ENCODE data around the gene MTG2. TPM values are rescaled to one million over a fixed set of nuclear protein-coding genes. Genes with fewer than 3 reads are reported as not detected.

Gene MTG2
- polyA plus RNA-seq, 2 donors = 19.4 to 25.4 TPM

GRCh38 chr20:62198931-62199330 lies 16.1 kb downstream of the MTG2 start:
- peaks cover 21 to 27% of the 10 kb centered on the region in 2 donors for H3K36me3 ChIP-seq (ENCODE audit: control insufficient read depth in 2 of 2, insufficient read depth in 2 of 2, low read length in 1 of 2)
- 97 to 98% methylated on average over 18 of the region's 18 CpGs for WGBS, 2 donors
- H3K4me3 ChIP-seq (ENCODE audit: low read depth in 1 of 2, low read length in 2 of 2) = no peak overlapping the region
- H3K9me3 ChIP-seq (ENCODE audit: control insufficient read depth in 2 of 2, insufficient read depth in 1 of 2, low read depth in 1 of 2, low read length in 1 of 2) = peaks cover 0 to 4% of the 10 kb centered on the region in 2 donors
- no peaks in the 10 kb centered on the region for H3K27me3 ChIP-seq (ENCODE audit: control insufficient read depth in 1 of 2, insufficient read depth in 2 of 2, low read length in 2 of 2)
- no peak overlapping the region for H3K27ac ChIP-seq (ENCODE audit: low read depth in 2 of 2, low read length in 1 of 2)
- no peaks in the 10 kb centered on the region for H3K4me1 ChIP-seq (ENCODE audit: control insufficient read depth in 2 of 2, insufficient read depth in 2 of 2, low read length in 1 of 2)

GRCh38 chr20:62200491-62201172 lies 17.8 kb downstream of the MTG2 start:
- Histone ChIP-seq H3K27me3 (ENCODE audit: control insufficient read depth in 1 of 2, insufficient read depth in 2 of 2, low read length in 2 of 2) (no peaks in the 10 kb centered on the region), H3K4me3 (ENCODE audit: low read depth in 1 of 2, low read length in 2 of 2) (no peak overlapping the region), H3K36me3 (ENCODE audit: control insufficient read depth in 2 of 2, insufficient read depth in 2 of 2, low read length in 1 of 2) (peaks cover 21 to 27% of the 10 kb centered on the region in 2 donors), H3K27ac (ENCODE audit: low read depth in 2 of 2, low read length in 1 of 2) (no peak overlapping the region), H3K4me1 (ENCODE audit: control insufficient read depth in 2 of 2, insufficient read depth in 2 of 2, low read length in 1 of 2) (no peaks in the 10 kb centered on the region), H3K9me3 (ENCODE audit: control insufficient read depth in 2 of 2, insufficient read depth in 1 of 2, low read depth in 1 of 2, low read length in 1 of 2) (peaks cover 0 to 4% of the 10 kb centered on the region in 2 donors)
- WGBS, 2 donors = 95% methylated on average over 38 of the region's 38 CpGs

GRCh38 chr20:62201173-62202082 lies 18.6 kb downstream of the MTG2 start:
- H3K36me3 ChIP-seq (ENCODE audit: control insufficient read depth in 2 of 2, insufficient read depth in 2 of 2, low read length in 1 of 2) = peaks cover 21 to 27% of the 10 kb centered on the region in 2 donors

GRCh38 chr20:62202083-62202395 lies 19.2 kb downstream of the MTG2 start:
- Histone ChIP-seq H3K27me3 (ENCODE audit: control insufficient read depth in 1 of 2, insufficient read depth in 2 of 2, low read length in 2 of 2) (no peaks in the 10 kb centered on the region), H3K4me3 (ENCODE audit: low read depth in 1 of 2, low read length in 2 of 2) (no peak overlapping the region), H3K9me3 (ENCODE audit: control insufficient read depth in 2 of 2, insufficient read depth in 1 of 2, low read depth in 1 of 2, low read length in 1 of 2) (peaks cover 0 to 4% of the 10 kb centered on the region in 2 donors), H3K27ac (ENCODE audit: low read depth in 2 of 2, low read length in 1 of 2) (no peak overlapping the region), H3K4me1 (ENCODE audit: control insufficient read depth in 2 of 2, insufficient read depth in 2 of 2, low read length in 1 of 2) (no peaks in the 10 kb centered on the region), H3K36me3 (ENCODE audit: control insufficient read depth in 2 of 2, insufficient read depth in 2 of 2, low read length in 1 of 2) (peaks cover 21 to 27% of the 10 kb centered on the region in 2 donors)
- WGBS, 2 donors = 62 to 92% methylated on average over 5 of the region's 5 CpGs

More at GRCh38 chr20:62201173-62202082, 18.6 kb downstream of the MTG2 start:
- H3K27ac ChIP-seq (ENCODE audit: low read depth in 2 of 2, low read length in 1 of 2) = no peak overlapping the region
- H3K4me1 ChIP-seq (ENCODE audit: control insufficient read depth in 2 of 2, insufficient read depth in 2 of 2, low read length in 1 of 2) = no peaks in the 10 kb centered on the region
- H3K27me3 ChIP-seq (ENCODE audit: control insufficient read depth in 1 of 2, insufficient read depth in 2 of 2, low read length in 2 of 2) = no peaks in the 10 kb centered on the region
- H3K9me3 ChIP-seq (ENCODE audit: control insufficient read depth in 2 of 2, insufficient read depth in 1 of 2, low read depth in 1 of 2, low read length in 1 of 2) = peaks cover 0 to 4% of the 10 kb centered on the region in 2 donors
- WGBS, 2 donors = 86 to 89% methylated on average over 38 of the region's 38 CpGs
- no peak overlapping the region for H3K4me3 ChIP-seq (ENCODE audit: low read depth in 1 of 2, low read length in 2 of 2)

DNA sequence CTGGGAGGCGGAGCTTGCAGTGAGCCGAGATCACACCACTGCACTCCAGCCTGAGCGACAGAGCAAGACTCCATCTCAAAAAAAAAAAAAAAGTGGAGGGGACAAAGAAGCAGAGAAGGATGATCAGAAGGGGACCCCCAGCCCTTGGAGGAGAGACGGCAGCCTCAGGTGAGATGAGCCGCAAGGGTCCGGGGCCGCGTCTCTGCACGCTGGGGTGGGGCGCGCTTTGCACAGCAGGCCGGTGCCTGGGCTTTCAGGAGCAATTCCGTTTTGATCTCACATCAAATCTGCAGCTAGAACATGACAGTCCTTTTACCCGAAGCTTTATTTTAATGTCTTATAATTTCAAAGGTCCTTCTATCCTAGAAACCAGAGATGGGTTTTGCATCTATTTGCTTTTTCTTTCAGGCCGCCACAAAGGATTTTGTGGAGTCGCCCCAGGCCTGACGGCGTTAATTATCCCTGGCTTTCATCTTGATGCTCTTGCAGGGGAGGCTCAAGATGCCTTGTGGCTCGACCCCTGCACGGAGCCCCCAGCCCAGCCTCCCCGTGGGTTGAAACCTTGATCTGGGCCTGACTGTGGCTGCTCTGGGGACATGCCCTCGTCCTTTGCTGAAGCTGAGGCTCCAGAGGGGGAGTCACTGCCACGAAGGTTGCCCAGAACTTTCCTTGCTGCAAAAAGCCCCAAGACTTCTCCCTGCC lies 20.0 kb downstream of the MTG2 start:
- H3K4me3 ChIP-seq (ENCODE audit: low read depth in 1 of 2, low read length in 2 of 2) = no peak overlapping the region

GRCh38 chr20:62203378-62204030 lies 20.7 kb downstream of the MTG2 start:
- WGBS, 2 donors = 85 to 89% methylated on average over 22 of the region's 22 CpGs
- Histone ChIP-seq H3K36me3 (ENCODE audit: control insufficient read depth in 2 of 2, insufficient read depth in 2 of 2, low read length in 1 of 2) (peaks cover 19 to 22% of the 10 kb centered on the region in 2 donors), H3K27ac (ENCODE audit: low read depth in 2 of 2, low read length in 1 of 2) (no peak overlapping the region), H3K9me3 (ENCODE audit: control insufficient read depth in 2 of 2, insufficient read depth in 1 of 2, low read depth in 1 of 2, low read length in 1 of 2) (peaks cover 0 to 3% of the 10 kb centered on the region in 2 donors), H3K4me1 (ENCODE audit: control insufficient read depth in 2 of 2, insufficient read depth in 2 of 2, low read length in 1 of 2) (no peaks in the 10 kb centered on the region), H3K4me3 (ENCODE audit: low read depth in 1 of 2, low read length in 2 of 2) (no peak overlapping the region), H3K27me3 (ENCODE audit: control insufficient read depth in 1 of 2, insufficient read depth in 2 of 2, low read length in 2 of 2) (no peaks in the 10 kb centered on the region)

More for the DNA sequence above, 20.0 kb downstream of the MTG2 start:
- no peaks in the 10 kb centered on the region for H3K4me1 ChIP-seq (ENCODE audit: control insufficient read depth in 2 of 2, insufficient read depth in 2 of 2, low read length in 1 of 2)
- no peak overlapping the region for H3K27ac ChIP-seq (ENCODE audit: low read depth in 2 of 2, low read length in 1 of 2)
- peaks cover 21 to 27% of the 10 kb centered on the region in 2 donors for H3K36me3 ChIP-seq (ENCODE audit: control insufficient read depth in 2 of 2, insufficient read depth in 2 of 2, low read length in 1 of 2)
- peaks cover 0 to 4% of the 10 kb centered on the region in 2 donors for H3K9me3 ChIP-seq (ENCODE audit: control insufficient read depth in 2 of 2, insufficient read depth in 1 of 2, low read depth in 1 of 2, low read length in 1 of 2)
- WGBS, 2 donors = 85 to 92% methylated on average over 23 of the region's 23 CpGs
- no peaks in the 10 kb centered on the region for H3K27me3 ChIP-seq (ENCODE audit: control insufficient read depth in 1 of 2, insufficient read depth in 2 of 2, low read length in 2 of 2)

- H3K36me3 ChIP-seq (ENCODE audit: control insufficient read depth in 2 of 2, insufficient read depth in 2 of 2, low read length in 1 of 2) = peaks cover 4 to 14% of the 10 kb centered on the region in 2 donors
- WGBS, 2 donors = 89 to 90% methylated on average over 37 to 38 of the region's 38 CpGs
- no peak overlapping the region for H3K27ac ChIP-seq (ENCODE audit: low read depth in 2 of 2, low read length in 1 of 2)
- H3K27me3 ChIP-seq (ENCODE audit: control insufficient read depth in 1 of 2, insufficient read depth in 2 of 2, low read length in 2 of 2) = no peaks in the 10 kb centered on the region
- no peak overlapping the region for H3K4me3 ChIP-seq (ENCODE audit: low read depth in 1 of 2, low read length in 2 of 2)
- no peaks in the 10 kb centered on the region for H3K4me1 ChIP-seq (ENCODE audit: control insufficient read depth in 2 of 2, insufficient read depth in 2 of 2, low read length in 1 of 2)
- H3K9me3 ChIP-seq (ENCODE audit: control insufficient read depth in 2 of 2, insufficient read depth in 1 of 2, low read depth in 1 of 2, low read length in 1 of 2) = no peaks in the 10 kb centered on the region
Observed at GRCh38 chr20:62205618-62206387, 23.0 kb downstream of the MTG2 start.

GRCh38 chr20:62206388-62206775 lies 23.6 kb downstream of the MTG2 start:
- no peaks in the 10 kb centered on the region for H3K4me1 ChIP-seq (ENCODE audit: control insufficient read depth in 2 of 2, insufficient read depth in 2 of 2, low read length in 1 of 2)
- H3K36me3 ChIP-seq (ENCODE audit: control insufficient read depth in 2 of 2, insufficient read depth in 2 of 2, low read length in 1 of 2) = peaks cover 3 to 9% of the 10 kb centered on the region in 2 donors
- no peaks in the 10 kb centered on the region for H3K27me3 ChIP-seq (ENCODE audit: control insufficient read depth in 1 of 2, insufficient read depth in 2 of 2, low read length in 2 of 2)
- H3K4me3 ChIP-seq (ENCODE audit: low read depth in 1 of 2, low read length in 2 of 2) = no peak overlapping the region
- H3K27ac ChIP-seq (ENCODE audit: low read depth in 2 of 2, low read length in 1 of 2) = no peak overlapping the region
- WGBS, 2 donors = 83 to 88% methylated on average over 17 of the region's 17 CpGs
- H3K9me3 ChIP-seq (ENCODE audit: control insufficient read depth in 2 of 2, insufficient read depth in 1 of 2, low read depth in 1 of 2, low read length in 1 of 2) = peaks cover 0 to 2% of the 10 kb centered on the region in 2 donors

Data from esophagus (tissue), 2 donors.